NCI-H1092 treated with DMSO at 0.1 percent for 48 hours (cell line): ENCODE data around the gene UBASH3A.

Source experiments
- DNase-seq: peaks from one replicate; lab custom pipeline; 2025; lab: John Stamatoyannopoulos, UW

The UBASH3A gene

GRCh38 chr21:42374864-42375499, 28.7 kb upstream of the UBASH3A start:
- peak; percentile 47 for DNase-seq

DNA sequence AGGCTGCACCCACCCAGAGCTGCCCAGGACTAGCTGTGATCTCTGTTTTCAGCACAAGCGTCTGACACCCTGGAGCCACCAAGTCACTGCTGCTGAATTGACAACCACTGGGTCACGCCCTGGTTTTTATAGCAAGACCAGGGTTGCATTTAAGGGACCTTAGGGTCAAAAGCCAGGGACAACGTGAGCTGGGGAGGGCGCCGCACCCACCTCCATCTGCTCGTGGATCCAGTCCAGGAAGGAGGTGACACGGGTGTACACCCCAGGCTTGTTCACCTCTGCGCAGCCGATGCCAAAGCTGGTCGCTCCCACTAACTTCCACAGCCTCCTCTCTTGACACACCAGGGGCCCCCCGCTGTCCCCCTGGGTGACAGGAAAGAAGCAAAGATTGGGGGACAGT, 28.2 kb upstream of the UBASH3A start:
- no peak for DNase-seq

DNA sequence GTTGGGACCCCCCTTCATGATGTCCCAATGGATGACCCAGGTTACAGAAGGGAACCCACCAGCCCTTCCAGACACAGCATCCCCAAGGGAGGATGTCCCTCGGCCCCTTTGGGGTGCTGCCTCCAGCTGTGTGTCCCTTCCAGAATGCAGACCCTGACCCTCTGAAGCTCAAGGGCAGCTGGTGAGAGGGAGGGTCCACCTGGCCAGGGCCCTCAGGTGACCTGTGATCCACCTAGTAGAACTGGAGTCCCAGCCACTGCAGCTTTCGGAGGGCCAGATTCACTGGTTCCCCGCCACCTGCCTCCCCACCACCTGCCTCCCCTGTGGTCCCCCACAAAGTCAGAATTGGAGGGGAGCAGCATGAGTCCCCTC, 27.8 kb upstream of the UBASH3A start:
- DNase-seq: no peak

- peak; percentile 6 for DNase-seq
Measured at GRCh38 chr21:42376338-42376982, 27.2 kb upstream of the UBASH3A start.

DNA sequence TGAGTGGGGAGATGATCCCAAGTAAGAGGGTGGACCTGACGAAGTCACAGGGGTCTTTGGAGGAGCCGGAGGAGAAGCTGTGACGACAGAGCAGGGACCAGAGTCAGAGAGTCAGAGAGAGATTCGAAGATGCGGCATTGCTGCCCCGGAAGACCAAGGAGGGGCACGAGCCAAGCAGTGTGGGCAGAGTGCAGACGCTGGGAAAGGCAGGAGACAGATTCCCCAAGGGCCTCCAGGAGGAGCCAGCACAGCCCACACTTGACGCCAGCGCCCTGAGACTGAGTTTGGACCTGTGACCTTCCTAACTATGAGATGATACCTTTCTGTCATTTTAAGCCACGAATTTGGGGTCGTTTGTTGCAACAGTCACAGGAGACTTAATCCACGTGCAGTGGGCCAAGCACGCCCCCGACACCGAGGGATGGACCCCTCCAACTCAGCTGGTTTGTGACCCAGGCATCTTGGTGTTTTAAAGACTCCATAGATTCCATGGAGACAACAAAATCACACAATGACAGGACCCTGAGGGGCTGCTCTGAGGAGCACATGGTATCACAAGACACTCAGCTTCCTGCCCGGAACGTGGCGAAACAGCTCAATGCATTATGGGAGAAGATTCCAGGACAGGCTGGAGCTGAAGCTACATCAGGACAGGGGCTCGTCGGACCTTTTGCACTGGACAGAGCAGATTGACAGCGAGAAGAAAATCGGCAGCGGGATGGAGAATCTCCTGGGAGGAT, 26.3 kb upstream of the UBASH3A start:
- DNase-seq: no peak

- DNase-seq: no peak
Measured at GRCh38 chr21:42377951-42378340, 25.8 kb upstream of the UBASH3A start.

DNA sequence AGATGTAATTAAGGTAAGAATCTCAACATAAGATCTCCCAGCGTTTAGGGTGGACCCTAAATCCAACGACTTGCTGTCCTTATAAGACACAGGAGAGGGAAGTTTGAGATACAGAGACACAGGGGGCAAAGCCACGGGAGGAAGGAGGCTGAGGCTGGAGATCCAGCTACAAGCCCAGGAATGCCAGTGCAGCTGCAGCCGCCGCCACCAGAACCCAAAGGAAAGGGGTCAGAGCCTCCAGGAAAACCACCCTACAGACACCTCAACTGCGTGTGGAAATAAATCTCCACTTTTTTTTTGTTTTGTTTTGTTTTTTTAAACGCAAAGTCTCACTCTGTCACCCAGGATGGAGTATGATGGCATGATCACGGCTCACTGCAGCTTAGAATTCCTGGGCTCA, 25.3 kb upstream of the UBASH3A start:
- no peak for DNase-seq

DNA sequence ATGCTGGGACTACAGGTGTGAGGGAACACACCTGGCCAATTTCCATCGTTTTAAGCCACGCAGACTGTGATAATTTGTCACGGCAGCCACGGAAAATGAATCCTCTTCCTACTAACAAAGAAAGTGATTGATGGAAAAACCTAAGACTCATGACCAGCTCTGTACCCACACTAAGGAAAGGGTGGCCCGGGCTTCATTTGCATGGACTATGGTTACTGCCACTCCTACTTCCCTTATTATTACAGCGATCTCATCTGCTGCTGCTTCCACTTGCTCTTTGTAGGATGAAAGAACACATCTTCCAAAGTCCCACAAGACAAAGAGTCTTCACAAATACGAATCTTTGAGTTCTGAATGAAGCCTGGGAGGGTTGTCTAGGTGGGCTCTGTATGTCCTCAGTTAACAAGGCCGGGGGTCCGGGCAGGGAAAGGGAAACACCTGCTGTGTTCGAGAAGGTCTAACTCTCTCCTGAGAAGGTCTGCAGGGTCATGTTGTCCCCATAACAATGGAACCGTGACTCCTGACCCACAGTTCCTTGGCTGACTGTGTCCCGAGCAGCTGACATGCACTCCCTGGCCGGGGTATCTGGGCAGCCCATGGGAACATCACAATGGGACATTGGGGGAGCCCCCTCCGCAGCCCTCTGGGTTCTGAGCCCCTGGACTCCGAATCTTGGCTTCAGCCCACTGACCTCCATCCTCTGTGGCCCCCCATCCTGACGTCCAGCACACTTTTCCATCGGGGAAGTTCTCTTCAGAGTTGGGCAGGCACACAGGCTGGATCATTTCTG, 24.1 kb upstream of the UBASH3A start:
- DNase-seq: no peak

DNA sequence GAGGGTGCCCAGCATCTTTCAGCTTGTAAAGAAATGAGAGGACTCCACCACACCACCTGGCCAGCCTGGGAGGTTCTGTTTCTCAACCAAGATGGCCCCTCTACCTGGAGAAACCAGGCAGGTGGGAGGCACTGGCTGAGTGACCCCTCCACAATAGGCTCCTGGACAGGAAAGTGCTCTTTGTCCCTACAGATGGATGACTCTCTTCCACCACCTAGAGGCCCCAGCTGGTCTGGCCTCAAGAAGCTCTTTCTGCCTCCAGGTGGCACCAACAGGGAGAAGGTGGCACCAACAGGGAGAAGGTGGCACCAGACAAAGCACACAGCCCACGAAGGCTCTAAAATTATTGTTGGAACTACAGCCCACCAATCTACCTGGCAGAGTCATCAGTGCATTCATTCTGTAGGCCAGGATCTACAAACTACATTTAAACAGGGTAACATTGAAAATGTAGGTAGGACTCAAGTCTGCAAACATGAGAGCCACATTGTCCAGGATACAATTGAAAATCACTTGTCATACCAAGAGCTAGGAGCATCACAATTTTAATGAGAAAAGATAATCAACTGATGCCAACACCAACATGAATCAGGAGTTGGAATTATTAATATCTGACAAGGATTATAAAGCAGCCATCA, 22.2 kb upstream of the UBASH3A start:
- peak; percentile 85 for DNase-seq

DNA sequence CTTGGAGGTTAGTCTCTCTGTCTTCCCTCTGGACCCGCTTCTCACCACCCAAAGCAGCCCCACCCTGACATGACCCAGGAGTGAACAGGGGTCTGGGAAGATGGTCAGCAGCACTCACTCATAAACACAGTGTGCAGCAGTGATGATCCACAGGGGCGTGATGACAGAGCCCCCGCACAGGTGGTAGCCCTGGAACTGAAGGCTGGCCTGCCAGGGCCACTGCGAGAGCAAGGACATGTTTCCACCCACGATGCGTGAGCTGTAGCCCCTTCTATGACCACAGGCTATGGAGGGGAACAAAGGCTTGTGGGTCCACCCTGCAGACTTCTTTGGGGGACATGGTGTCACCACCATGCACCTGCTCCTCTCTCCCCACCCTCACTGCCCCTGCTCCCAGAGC, 20.8 kb upstream of the UBASH3A start:
- DNase-seq: no peak

DNA sequence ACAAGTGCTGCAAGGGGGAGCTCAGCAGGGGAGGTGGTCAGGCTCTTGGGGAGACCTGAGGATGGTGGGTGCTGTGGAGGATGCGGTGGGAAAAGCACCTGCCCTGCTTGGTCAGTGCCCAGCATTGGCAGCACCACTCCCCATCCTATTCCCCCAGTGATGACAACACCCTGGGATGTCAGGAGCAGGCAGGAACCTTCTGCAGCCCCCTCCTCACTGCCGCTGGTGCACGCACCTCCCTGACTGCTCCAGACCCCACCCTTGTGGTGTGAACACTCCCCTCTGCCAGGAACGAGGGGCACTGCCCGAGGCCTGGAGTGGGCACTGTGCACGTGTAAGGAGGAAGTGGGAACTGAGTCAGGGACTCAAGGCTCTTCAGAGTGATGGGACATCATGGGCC, 20.4 kb upstream of the UBASH3A start:
- DNase-seq: no peak

GRCh38 chr21:42384156-42384945, 19.4 kb upstream of the UBASH3A start:
- peak; percentile 38 for DNase-seq

GRCh38 chr21:42384989-42385388, 18.7 kb upstream of the UBASH3A start:
- no peak for DNase-seq

- no peak for DNase-seq
Measured at GRCh38 chr21:42385619-42386018, 18.1 kb upstream of the UBASH3A start.

- no peak for DNase-seq
Measured at GRCh38 chr21:42386034-42386591, 17.6 kb upstream of the UBASH3A start.

GRCh38 chr21:42387164-42387563, 16.5 kb upstream of the UBASH3A start:
- DNase-seq: no peak

DNA sequence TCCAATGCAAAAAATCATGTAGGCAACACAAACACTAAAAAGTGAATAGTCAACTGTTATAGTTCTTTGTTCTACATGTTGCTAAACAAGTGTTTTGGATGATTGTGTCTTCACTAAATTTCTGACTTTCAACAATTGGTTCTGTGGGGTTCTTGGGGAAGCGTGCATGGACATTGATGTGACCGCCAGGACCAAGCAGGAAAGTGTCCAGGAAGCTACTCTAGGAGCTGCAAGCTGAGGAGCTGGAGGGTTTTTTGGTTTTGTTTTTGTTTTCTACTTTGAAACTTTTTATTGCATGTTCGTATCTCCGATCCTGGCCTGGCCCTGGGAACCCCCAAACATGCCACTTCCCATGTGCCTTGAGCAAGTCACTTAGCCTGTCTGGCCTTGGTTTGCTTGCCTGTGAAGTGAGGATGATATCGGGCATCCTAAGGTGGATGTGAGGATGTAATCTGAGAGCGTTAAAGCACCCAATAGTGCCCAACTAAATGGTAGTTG, 15.8 kb upstream of the UBASH3A start:
- DNase-seq: no peak

GRCh38 chr21:42388740-42389448, 14.8 kb upstream of the UBASH3A start:
- peak; percentile 51 for DNase-seq

DNA sequence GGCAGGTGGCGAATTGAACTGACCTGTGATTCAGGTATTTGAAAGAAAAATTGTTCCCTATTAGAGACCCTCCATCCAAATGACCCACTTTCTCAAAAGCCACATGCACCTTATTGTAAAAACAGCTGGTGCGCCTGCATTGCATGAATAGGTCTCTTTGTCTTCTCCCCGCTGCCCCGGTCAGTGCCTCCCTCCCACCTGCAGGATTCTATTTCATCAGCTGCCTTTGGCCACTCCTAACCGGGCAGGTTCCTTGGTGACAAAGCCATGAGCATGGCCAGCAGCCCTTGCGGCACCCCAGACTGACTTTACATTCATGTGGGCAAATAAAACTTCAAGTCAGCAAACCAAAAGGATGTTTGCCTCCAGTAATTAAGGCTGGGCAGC, 14.3 kb upstream of the UBASH3A start:
- peak; percentile 89 for DNase-seq

GRCh38 chr21:42390193-42390592, 13.5 kb upstream of the UBASH3A start:
- no peak for DNase-seq
